Endothelial cell of umbilical vein (primary cell): Measurements from ENCODE around the gene RORB. TPM values are rescaled to one million over a fixed set of nuclear protein-coding genes. Genes with fewer than 3 reads are reported as not detected.
"Not testable (repeated sequence)": the region's sequence is repeated elsewhere in the genome, so short reads cannot be mapped to it uniquely, and the experiment has no call there.

ENCODE experiments used
- BruUV-seq: library from RNA; stranded (reverse); fragments of 400-500 nt; replicated peaks from 2 replicates; lab custom pipeline; 2021; lab: Mats Ljungman, UMichigan
- CTCF ChIA-PET: fragments of 300-600, 350-600 bp; sonication (Branson Sonifier 250); formaldehyde crosslinking; loops from one replicate; lab custom pipeline; 2021; ENCODE audit warnings: antibody characterized with exemption, inconsistent platforms; lab: Charles Lee
- POLR2A ChIA-PET: fragments of 300-600, 350-600 bp; sonication (Branson Sonifier 250); formaldehyde crosslinking; loops from one replicate; lab custom pipeline; 2021; ENCODE audit warnings: antibody characterized with exemption, inconsistent platforms; lab: Charles Lee
- DNase-seq: peaks from one replicate; pipeline ENCODE4 v3.0.0-alpha.2; 2011; ENCODE audit warnings: low read depth, low spot score
- FAIRE-seq: peaks from 2 replicates; lab custom pipeline; 2011; peaks lifted over from hg19 to GRCh38; lab: Jason Lieb, UNC
- H2AFZ ChIP-seq: 2 replicates; pipeline ENCODE4 v1.6.0; 2012; ENCODE audit warnings: low read depth, low read length, control low read depth, inconsistent platforms
- H3K27ac ChIP-seq: 2 replicates; pipeline ENCODE4 v1.5.1; 2011; ENCODE audit warnings: low read depth, mild to moderate bottlenecking, control low read depth, low read length, moderate library complexity; ENCODE audit not compliant: insufficient read depth
- H3K27me3 ChIP-seq, 2 experiments: 2 replicates each; pipeline versions ENCODE4 v1.6.0 to v1.6.1; 2011; ENCODE audit warnings: low read length in 2 of 2, mixed read lengths in 1 of 2; ENCODE audit not compliant: control insufficient read depth in 2 of 2, insufficient read depth in 2 of 2
- H3K36me3 ChIP-seq, 2 experiments: 2 replicates in 1 of 2; 3 replicates in 1 of 2; pipeline ENCODE4 v1.5.1; 2011; ENCODE audit warnings: low read length in 2 of 2, mild to moderate bottlenecking in 1 of 2, moderate library complexity in 1 of 2; ENCODE audit not compliant: control insufficient read depth in 2 of 2, insufficient read depth in 2 of 2; ENCODE audit errors: extremely low read depth in 1 of 2
- H3K4me1 ChIP-seq: 3 replicates; pipeline ENCODE4 v1.5.1; 2011; ENCODE audit warnings: mild to moderate bottlenecking, low read length; ENCODE audit not compliant: control insufficient read depth, insufficient read depth; ENCODE audit errors: extremely low read depth
- H3K4me2 ChIP-seq: 2 replicates; pipeline ENCODE4 v1.6.1; 2011; ENCODE audit warnings: low read length, control low read depth, mixed read lengths; ENCODE audit not compliant: insufficient read depth
- H3K4me3 ChIP-seq, 3 experiments: fragments of 200-600 bp in 1 of 3; sonication (generic), shearing (Covaris generic) in 1 of 3; replicated peaks in 1 of 3; 2 replicates each; pipeline ENCODE4 v1.5.1; 2011 to 2016; ENCODE audit warnings: control low read depth in 3 of 3, low read length in 3 of 3, mild to moderate bottlenecking in 2 of 3, inconsistent platforms in 1 of 3, low read depth in 1 of 3, moderate library complexity in 1 of 3; ENCODE audit not compliant: insufficient read depth in 1 of 3
- H3K79me2 ChIP-seq: 2 replicates; pipeline ENCODE4 v1.6.0; 2012; ENCODE audit warnings: low read length, inconsistent platforms; ENCODE audit not compliant: control insufficient read depth, insufficient read depth
- H3K9ac ChIP-seq: replicated peaks from 2 replicates; pipeline ENCODE3; 2011; ENCODE audit warnings: low read length, control low read depth; ENCODE audit not compliant: insufficient read depth; ENCODE audit errors: extremely low read depth
- H3K9me1 ChIP-seq: replicated peaks from 3 replicates; pipeline ENCODE4 v1.6.0; 2011; ENCODE audit warnings: mild to moderate bottlenecking, low read length; ENCODE audit not compliant: control insufficient read depth, insufficient read depth; ENCODE audit errors: extremely low read depth
- H3K9me3 ChIP-seq: replicated peaks from 2 replicates; pipeline ENCODE4 v1.5.1; 2012; ENCODE audit warnings: low read length, inconsistent platforms; ENCODE audit not compliant: control insufficient read depth, insufficient read depth
- H4K20me1 ChIP-seq: replicated peaks from 2 replicates; pipeline ENCODE3; 2011; ENCODE audit warnings: mild to moderate bottlenecking, low read length; ENCODE audit not compliant: control insufficient read depth, insufficient read depth; ENCODE audit errors: extremely low read depth
- EZH2 ChIP-seq: IDR thresholded peaks from 2 replicates; pipeline ENCODE4 v1.6.1; 2012; ENCODE audit warnings: borderline replicate concordance, low read depth, mild to moderate bottlenecking, moderate library complexity, low read length, inconsistent platforms; ENCODE audit not compliant: severe bottlenecking
- FOS ChIP-seq: IDR thresholded peaks from 2 replicates; pipeline ENCODE4 v1.6.1; 2011; ENCODE audit warnings: mild to moderate bottlenecking, low read length, moderate library complexity, borderline replicate concordance; ENCODE audit not compliant: insufficient read depth
- GATA2 ChIP-seq: IDR thresholded peaks from 2 replicates; pipeline ENCODE4 v1.7.0; 2011; ENCODE audit warnings: low read depth, mild to moderate bottlenecking, moderate library complexity, mixed read lengths, low read length; ENCODE audit not compliant: insufficient read length, insufficient read depth
- JUN ChIP-seq: IDR thresholded peaks from 2 replicates; pipeline ENCODE4 v1.6.1; 2011; ENCODE audit warnings: borderline replicate concordance, low read depth; ENCODE audit not compliant: insufficient read length, insufficient read depth
- MAX ChIP-seq: IDR thresholded peaks from 2 replicates; pipeline ENCODE4 v1.6.1; 2011; ENCODE audit not compliant: insufficient read depth, insufficient read length
- MYC ChIP-seq: IDR thresholded peaks from one replicate; pipeline ENCODE4 v1.6.1; 2011; ENCODE audit warnings: mild to moderate bottlenecking, low read depth, low read length
- POLR2A ChIP-seq: IDR thresholded peaks from 2 replicates; pipeline ENCODE4 v1.6.1; 2012; ENCODE audit warnings: low read depth, mild to moderate bottlenecking, control low read depth, low read length
- POLR2AphosphoS5 ChIP-seq: IDR thresholded peaks from 2 replicates; pipeline ENCODE4 v1.6.1; 2012; ENCODE audit warnings: low read depth, mild to moderate bottlenecking, control low read depth, low read length, moderate library complexity; ENCODE audit not compliant: insufficient read depth
- dilution Hi-C: fragments of 300-500 bp; cut with MboI; formaldehyde crosslinking; loops from one replicate; pipeline ENCODE4 v1.15.0; 2019; ENCODE audit warnings: low sequenced_read_pairs; ENCODE audit not compliant: extremely low pct_ligation_motif_present
- intact Hi-C: fragments of 100-400 bp; cut with micrococcal nuclease; formaldehyde crosslinking; loops from one replicate; pipeline ENCODE4 v1.10.0; 2022
- polyA plus RNA-seq, 4 experiments: library from polyadenylated mRNA; depleted of rRNA in 3 of 4; stranded (reverse) in 3 of 4; unstranded in 1 of 4; fragments of >200 nt; gene quantifications; 2 replicates each; pipeline versions ENCODE4 v1.2.1 to v1.2.3, GENCODE V29; 2011 to 2012; ENCODE audit warnings: missing spikeins in 1 of 4
- total RNA-seq: library from RNA; stranded (reverse); gene quantifications from 2 replicates; pipeline ENCODE4 v1.2.3, GENCODE V29; 2021
- TF ChIP-seq, protein P1 (sequence below), 2 donors: IDR thresholded peaks; 1 replicate in 1 of 2; 2 replicates in 1 of 2; pipeline ENCODE4 v1.5.1; 2011; ENCODE audit warnings: low read length in 2 of 2, mild to moderate bottlenecking in 2 of 2, moderate library complexity in 2 of 2, control low read depth in 1 of 2, inconsistent platforms in 1 of 2, low read depth in 1 of 2; ENCODE audit not compliant: insufficient read depth in 1 of 2; ENCODE audit errors: extremely low read depth in 1 of 2

The RORB gene
- total and polyA plus RNA-seq, 2 donors (not counting 3 experiments of a cell fraction or from before 2014, with no cell fraction given), result not detected

- POLR2A ChIA-PET, intact Hi-C loops: not testable (repeated sequence)
Measured at GRCh38 chr9:74530458-74530857, 33.3 kb downstream of the RORB start.

DNA sequence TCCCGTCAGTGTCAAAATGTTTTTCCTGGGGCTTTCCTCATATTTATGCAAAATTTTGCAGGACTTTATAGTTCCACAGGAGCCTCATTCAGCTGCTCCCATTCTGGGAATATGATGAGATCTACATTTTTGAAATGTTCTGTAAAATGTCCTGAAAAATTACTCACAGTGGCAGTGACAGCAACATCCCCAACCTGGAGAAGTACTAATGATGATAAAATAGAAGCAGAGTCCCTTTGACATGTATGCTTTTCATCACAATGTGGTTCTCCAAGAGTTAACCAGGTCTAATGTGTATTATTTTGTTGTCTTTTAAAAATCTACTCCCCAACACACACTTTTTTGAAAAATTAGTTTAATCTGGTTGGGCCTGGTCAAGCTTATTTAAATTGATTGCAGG, 36.1 kb downstream of the RORB start:
- CTCF ChIA-PET, result no interaction called here
- no peaks in the 10 kb centered on the region for H3K79me2 ChIP-seq

More at GRCh38 chr9:74530458-74530857, 33.3 kb downstream of the RORB start:
- H3K36me3 ChIP-seq, H3K79me2 ChIP-seq, H3K9me1 ChIP-seq, H3K9ac ChIP-seq, H3K4me2 ChIP-seq, H3K9me3 ChIP-seq, DNase-seq, H3K4me3 ChIP-seq, H2AFZ ChIP-seq, dilution Hi-C loops, H4K20me1 ChIP-seq, H3K27ac ChIP-seq, FAIRE-seq, H3K4me1 ChIP-seq, CTCF ChIA-PET, H3K27me3 ChIP-seq, BruUV-seq: not testable (repeated sequence)

More for the DNA sequence above, 36.1 kb downstream of the RORB start:
- no peak for TF ChIP-seq FOS
- TF ChIP-seq POLR2AphosphoS5, result no peak
- TF ChIP-seq MAX, result no peak
- TF ChIP-seq, protein P1, sequence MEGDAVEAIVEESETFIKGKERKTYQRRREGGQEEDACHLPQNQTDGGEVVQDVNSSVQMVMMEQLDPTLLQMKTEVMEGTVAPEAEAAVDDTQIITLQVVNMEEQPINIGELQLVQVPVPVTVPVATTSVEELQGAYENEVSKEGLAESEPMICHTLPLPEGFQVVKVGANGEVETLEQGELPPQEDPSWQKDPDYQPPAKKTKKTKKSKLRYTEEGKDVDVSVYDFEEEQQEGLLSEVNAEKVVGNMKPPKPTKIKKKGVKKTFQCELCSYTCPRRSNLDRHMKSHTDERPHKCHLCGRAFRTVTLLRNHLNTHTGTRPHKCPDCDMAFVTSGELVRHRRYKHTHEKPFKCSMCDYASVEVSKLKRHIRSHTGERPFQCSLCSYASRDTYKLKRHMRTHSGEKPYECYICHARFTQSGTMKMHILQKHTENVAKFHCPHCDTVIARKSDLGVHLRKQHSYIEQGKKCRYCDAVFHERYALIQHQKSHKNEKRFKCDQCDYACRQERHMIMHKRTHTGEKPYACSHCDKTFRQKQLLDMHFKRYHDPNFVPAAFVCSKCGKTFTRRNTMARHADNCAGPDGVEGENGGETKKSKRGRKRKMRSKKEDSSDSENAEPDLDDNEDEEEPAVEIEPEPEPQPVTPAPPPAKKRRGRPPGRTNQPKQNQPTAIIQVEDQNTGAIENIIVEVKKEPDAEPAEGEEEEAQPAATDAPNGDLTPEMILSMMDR (IDR thresholded peaks at IDR 0.05; ENCODE audit: extremely low read depth in 1 of 2, insufficient read depth in 1 of 2, low read depth in 1 of 2, low read length in 2 of 2), result no peak
- no peak for TF ChIP-seq POLR2A
- TF ChIP-seq MYC, result no peak
- TF ChIP-seq GATA2, result no peak
- no peak for TF ChIP-seq JUN
- TF ChIP-seq EZH2, result no peak
- Histone ChIP-seq H3K9ac (no peak overlapping the region), H3K4me1 (no peaks in the 10 kb centered on the region), H3K4me3 (no peak overlapping the region), H3K27ac (no peak overlapping the region), H2AFZ (no peak overlapping the region), H4K20me1 (no peaks in the 10 kb centered on the region), H3K9me1 (no peaks in the 10 kb centered on the region), H3K36me3 (no peaks in the 10 kb centered on the region), H3K4me2 (no peak overlapping the region), H3K9me3 (no peaks in the 10 kb centered on the region), H3K27me3 (no peaks in the 10 kb centered on the region)
- DNase-seq (no peak), FAIRE-seq (no peak)
- intact Hi-C loops (no loop called here), dilution Hi-C loops (no loop called here)
- POLR2A ChIA-PET, result no interaction called here
- BruUV-seq, result no TSS peak
